SK-N-SH treated with all-trans-retinoic acid at 6 μM for 48 hours (cell line): ENCODE measurements around the gene SPON1.

Experiments
- ATAC-seq: fragments of 200-7000 bp; cut with Tn5 transposase; 3 replicates; pipeline ENCODE4 v1.9.1; 2020; ENCODE audit warnings: mild to moderate bottlenecking, moderate library complexity
- ARNTL ChIP-seq: fragments of 450-650 bp; formaldehyde crosslinking; IDR thresholded peaks from 2 replicates; pipeline ENCODE4 v1.5.0; 2020; ENCODE audit warnings: low read depth, mild to moderate bottlenecking, moderate library complexity, borderline replicate concordance
- BACH2 ChIP-seq: fragments of 250-450 bp; sonication (Bioruptor Pico); IDR thresholded peaks from 2 replicates; pipeline ENCODE4 v1.9.0; 2021; ENCODE audit warnings: mild to moderate bottlenecking, borderline replicate concordance
- CREB5 ChIP-seq: fragments of 250-450 bp; sonication (Bioruptor Pico); IDR thresholded peaks from 2 replicates; pipeline ENCODE4 v1.5.1; 2020; ENCODE audit warnings: low read depth, mild to moderate bottlenecking, moderate library complexity
- CSRNP3 ChIP-seq: fragments of 250-450 bp; sonication (Bioruptor Pico); IDR thresholded peaks from 2 replicates; pipeline ENCODE4 v1.5.1; 2021; ENCODE audit warnings: mild to moderate bottlenecking, moderate library complexity
- ESRRG ChIP-seq: fragments of 250-450 bp; sonication (Bioruptor Pico); IDR thresholded peaks from 2 replicates; pipeline ENCODE4 v1.6.1; 2021; ENCODE audit warnings: mild to moderate bottlenecking
- ISL1 ChIP-seq: fragments of 250-450 bp; sonication (Bioruptor Pico); IDR thresholded peaks from 2 replicates; pipeline ENCODE4 v2.1.2; 2022; ENCODE audit warnings: mild to moderate bottlenecking, moderate library complexity
- OSR1 ChIP-seq: fragments of 250-450 bp; sonication (Bioruptor Pico); IDR thresholded peaks from 2 replicates; pipeline ENCODE4 v1.8.0; 2022; ENCODE audit warnings: moderate library complexity, mild to moderate bottlenecking, inconsistent platforms
- PATZ1 ChIP-seq: fragments of 250-450 bp; sonication (Bioruptor Pico); IDR thresholded peaks from 2 replicates; pipeline ENCODE4 v1.8.0; 2020; ENCODE audit warnings: mild to moderate bottlenecking, moderate library complexity, borderline replicate concordance
- POU6F1 ChIP-seq: fragments of 250-450 bp; sonication (Bioruptor Pico); IDR thresholded peaks from 2 replicates; pipeline ENCODE4 v1.8.0; 2021; ENCODE audit warnings: low read depth, mild to moderate bottlenecking, moderate library complexity, borderline replicate concordance
- PPARA ChIP-seq: fragments of 250-450 bp; sonication (Bioruptor Pico); IDR thresholded peaks from 2 replicates; pipeline ENCODE4 v1.5.0; 2020; ENCODE audit warnings: mild to moderate bottlenecking, borderline replicate concordance
- RARB ChIP-seq: fragments of 250-450 bp; sonication (Bioruptor Pico); IDR thresholded peaks from 2 replicates; pipeline ENCODE4 v1.8.0; 2021; ENCODE audit warnings: mild to moderate bottlenecking, moderate library complexity
- TCF4 ChIP-seq: fragments of 250-450 bp; sonication (Bioruptor Pico); IDR thresholded peaks from 2 replicates; pipeline ENCODE4 v1.8.0; 2021; ENCODE audit warnings: mild to moderate bottlenecking, moderate library complexity, borderline replicate concordance
- TOX ChIP-seq: fragments of 250-450 bp; sonication (Bioruptor Pico); IDR thresholded peaks from 2 replicates; pipeline ENCODE4 v1.8.0; 2021; ENCODE audit warnings: mild to moderate bottlenecking, moderate library complexity, borderline replicate concordance
- TSHZ2 ChIP-seq: fragments of 250-450 bp; sonication (Bioruptor Pico); IDR thresholded peaks from 2 replicates; pipeline ENCODE4 v1.5.0; 2020; ENCODE audit warnings: mild to moderate bottlenecking, moderate library complexity
- ZC3H10 ChIP-seq: fragments of 250-450 bp; sonication (Bioruptor Pico); IDR thresholded peaks from 2 replicates; pipeline ENCODE4 v1.5.1; 2021; ENCODE audit warnings: mild to moderate bottlenecking, moderate library complexity
- ZFP3 ChIP-seq: fragments of 250-450 bp; sonication (Bioruptor Pico); IDR thresholded peaks from 2 replicates; pipeline ENCODE4 v1.5.0; 2020; ENCODE audit warnings: mild to moderate bottlenecking, moderate library complexity
- ZFP30 ChIP-seq: fragments of 450-650 bp; formaldehyde crosslinking; IDR thresholded peaks from 2 replicates; pipeline ENCODE4 v1.5.0; 2022; ENCODE audit warnings: mild to moderate bottlenecking, moderate library complexity
- ZNF565 ChIP-seq: fragments of 450-650 bp; formaldehyde crosslinking; conservative IDR thresholded peaks from 2 replicates; pipeline ENCODE4 v1.5.0; 2020; ENCODE audit warnings: low read depth, mild to moderate bottlenecking, moderate library complexity
- ZNF70 ChIP-seq: fragments of 450-650 bp; formaldehyde crosslinking; IDR thresholded peaks from 2 replicates; pipeline ENCODE4 v1.5.0; 2020; ENCODE audit warnings: mild to moderate bottlenecking, moderate library complexity
- ZNF8 ChIP-seq: fragments of 450-650 bp; formaldehyde crosslinking; IDR thresholded peaks from 2 replicates; pipeline ENCODE4 v1.5.0; 2020; ENCODE audit warnings: mild to moderate bottlenecking, moderate library complexity

SPON1 gene

GRCh38 chr11:13962562-13963168 is at the start of gene SPON1:
Gene SPON1 (plus strand): TSS chr11:13962723. CDS start chr11:13962905, 182 bp downstream.
- ATAC-seq: peak; percentile 60
- TF ChIP-seq ZNF565 (CRISPR knock-in tag) (no peak), POU6F1 (no peak), PPARA (CRISPR knock-in tag) (no peak), ZNF8 (no peak), TSHZ2 (CRISPR knock-in tag) (no peak), RARB (CRISPR knock-in tag) (no peak), ZNF70 (CRISPR knock-in tag) (no peak), CSRNP3 (no peak), BACH2 (CRISPR knock-in tag) (no peak), ISL1 (CRISPR knock-in tag) (no peak), TOX (CRISPR knock-in tag) (no peak), ESRRG (CRISPR knock-in tag) (no peak), PATZ1 (CRISPR knock-in tag) (no peak), OSR1 (CRISPR knock-in tag) (no peak), ZFP3 (CRISPR knock-in tag) (no peak), CREB5 (CRISPR knock-in tag) (no peak), ARNTL (no peak)

- no peak for ATAC-seq
- TF ChIP-seq TOX (CRISPR knock-in tag) (no peak), ZFP30 (CRISPR knock-in tag) (no peak), ISL1 (CRISPR knock-in tag) (no peak), PPARA (CRISPR knock-in tag) (no peak), TCF4 (CRISPR knock-in tag) (no peak), POU6F1 (no peak), PATZ1 (CRISPR knock-in tag) (no peak), ZC3H10 (CRISPR knock-in tag) (no peak), ESRRG (CRISPR knock-in tag) (no peak), ARNTL (no peak)
- TF ChIP-seq, all 23 proteins: peak for 0
Measured at GRCh38 chr11:13917264-13917663, 45.3 kb upstream of the SPON1 start.
